ENCODE results near the gene CCDC187.

CCDC187 gene

GRCh38 chr9:136283291-136284235 is 20.3 kb downstream of the CCDC187 start:
- DNase-seq (ENCODE audit: low read depth), result peak; percentile 67

- no peak for DNase-seq (ENCODE audit: low read depth)
Observed at GRCh38 chr9:136282272-136282861, 21.5 kb downstream of the CCDC187 start.

GRCh38 chr9:136281421-136282271 is 22.2 kb downstream of the CCDC187 start:
- no peak for DNase-seq (ENCODE audit: low read depth)

GRCh38 chr9:136280535-136281315 is 23.2 kb downstream of the CCDC187 start:
- DNase-seq (ENCODE audit: low read depth), result no peak

- DNase-seq (ENCODE audit: low read depth), result no peak
Observed at GRCh38 chr9:136279471-136279870, 24.4 kb downstream of the CCDC187 start.

- no peak for DNase-seq (ENCODE audit: low read depth)
Observed at GRCh38 chr9:136278894-136279293, 25.0 kb downstream of the CCDC187 start.

GRCh38 chr9:136278221-136278620 is 25.7 kb downstream of the CCDC187 start:
- no peak for DNase-seq (ENCODE audit: low read depth)

GRCh38 chr9:136277746-136278145 is 26.1 kb downstream of the CCDC187 start:
- no peak for DNase-seq (ENCODE audit: low read depth)

- DNase-seq (ENCODE audit: low read depth), result no peak
Observed at GRCh38 chr9:136276716-136277115, 27.2 kb downstream of the CCDC187 start.

- peak; percentile 13 for DNase-seq (ENCODE audit: low read depth)
Observed at GRCh38 chr9:136275655-136276429, 28.1 kb downstream of the CCDC187 start.

- no peak for DNase-seq (ENCODE audit: low read depth)
Observed at GRCh38 chr9:136274786-136275654, 28.9 kb downstream of the CCDC187 start.

- DNase-seq (ENCODE audit: low read depth), result no peak
Observed at GRCh38 chr9:136273921-136274785, 29.7 kb downstream of the CCDC187 start.

- peak; percentile 32 for DNase-seq (ENCODE audit: low read depth)
Observed at GRCh38 chr9:136273244-136273865, 30.5 kb downstream of the CCDC187 start.

- DNase-seq (ENCODE audit: low read depth), result no peak
Observed at GRCh38 chr9:136270173-136270705, 33.7 kb downstream of the CCDC187 start.

GRCh38 chr9:136268735-136269134 is 35.2 kb downstream of the CCDC187 start:
- DNase-seq (ENCODE audit: low read depth), result no peak

GRCh38 chr9:136268318-136268717 is 35.6 kb downstream of the CCDC187 start:
- peak; percentile 27 for DNase-seq (ENCODE audit: low read depth)

GRCh38 chr9:136267261-136268111 is 36.4 kb downstream of the CCDC187 start:
- DNase-seq (ENCODE audit: low read depth), result peak; percentile 85

All from ELR (cell line).